ENCODE results near the gene CSTPP1.

- no peak for TF ChIP-seq POLR2A (IDR thresholded peaks at IDR 0.05; ENCODE audit: low read depth, low read length)
- no peak for TF ChIP-seq EZH2 (IDR thresholded peaks at IDR 0.05; ENCODE audit: borderline replicate concordance, low read depth, low read length, severe bottlenecking)
These were observed 11.0 kb downstream of the CSTPP1 start for GRCh38 chr11:46947399-46948077.

All from endothelial cell of umbilical vein (primary cell).